ENCODE results near the gene SGPP1. TPM values are rescaled to one million over a fixed set of nuclear protein-coding genes. Genes with fewer than 3 reads are reported as not detected.
"Not testable (repeated sequence)": the region's sequence is repeated elsewhere in the genome, so short reads cannot be mapped to it uniquely, and the experiment has no call there.

Gene SGPP1
- polyA plus RNA-seq, 1 donor: 8.6 TPM

DNA sequence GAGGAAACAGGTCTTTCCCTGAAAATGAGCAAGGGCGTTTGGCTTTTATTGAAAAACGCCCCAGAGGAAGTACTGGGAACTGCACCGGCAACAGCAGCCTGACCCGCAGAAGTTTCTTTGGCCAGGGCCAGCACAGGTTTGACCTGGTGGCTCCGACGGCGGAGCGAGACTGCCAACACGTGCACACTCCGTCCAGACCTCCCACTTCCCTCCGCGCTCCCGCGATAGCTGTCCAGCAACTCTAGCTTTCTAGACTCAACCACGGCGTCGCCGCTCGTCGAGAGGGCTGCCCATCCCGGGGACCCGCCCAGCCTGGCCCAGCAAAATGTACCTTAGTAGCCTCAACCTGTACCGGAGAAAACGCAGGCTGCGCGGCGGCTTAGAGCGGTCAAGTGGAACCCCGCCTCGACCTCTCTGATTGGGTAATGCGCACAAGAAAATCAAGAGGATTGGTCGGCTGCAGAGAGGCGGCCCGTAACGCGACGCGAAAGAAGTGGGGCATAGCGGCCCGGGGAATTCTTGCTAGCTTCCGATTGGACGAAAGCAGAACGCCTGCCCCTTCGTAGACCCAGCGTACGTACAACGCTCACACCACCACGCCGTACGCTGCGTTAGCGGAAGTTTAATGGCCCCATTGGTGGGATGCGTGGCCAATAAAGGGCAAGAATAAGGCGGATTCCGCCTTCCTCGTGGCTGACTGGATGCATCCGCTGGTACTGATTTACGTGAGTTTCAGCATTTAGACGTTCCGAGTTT is 86.2 kb downstream of the SGPP1 start, which contains the start of gene WDR89:
TSS of gene WDR89 (minus strand) at position 399 of the 756 bp plus-strand sequence. CDS start 41,929 bp downstream, outside the sequence.
- peak within 1 kb of the TSS; percentile 70 for H3K4me3 ChIP-seq (ENCODE audit: low read length)
- no peaks in the 10 kb centered on the region for H3K9me3 ChIP-seq (ENCODE audit: control insufficient read depth, low read depth, low read length)
- H3K27ac ChIP-seq (ENCODE audit: low read length): peak within 1 kb of the TSS; percentile 94
- DNase-seq: peak; percentile 99 to 100
- no peaks in the 10 kb centered on the region for H3K27me3 ChIP-seq (ENCODE audit: control insufficient read depth, insufficient read depth, low read length)
- H3K36me3 ChIP-seq (ENCODE audit: control insufficient read depth, insufficient read depth, low read length): no peaks in the 10 kb centered on the region
- WGBS (ENCODE audit: insufficient coverage, low lambda C conversion rate): no CpG with 5 or more reads among the region's 60 CpGs
- H3K4me1 ChIP-seq (ENCODE audit: control insufficient read depth, insufficient read depth, low read length): no peaks in the 10 kb centered on the region

DNA sequence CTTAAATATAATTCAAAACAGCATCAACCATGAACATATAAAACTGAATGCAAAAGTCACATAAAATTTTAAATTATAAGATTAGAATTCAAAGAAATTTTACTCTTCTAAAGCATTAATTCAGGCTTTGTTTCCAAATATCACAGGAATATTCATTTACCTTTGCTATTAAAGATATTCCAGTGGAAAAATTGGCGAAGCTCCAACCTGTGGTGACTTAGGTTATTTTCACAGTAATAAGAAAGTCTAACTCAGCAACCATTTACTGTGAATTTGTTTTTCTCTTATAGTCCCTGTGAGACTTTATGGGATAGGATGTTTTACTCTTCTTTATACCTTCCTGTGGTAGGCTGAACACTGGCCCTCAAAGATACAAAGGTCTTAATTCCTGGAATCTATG is 89.4 kb downstream of the SGPP1 start:
- WGBS (ENCODE audit: insufficient coverage, low lambda C conversion rate): no CpG with 5 or more reads among the region's 1 CpG
- Histone ChIP-seq H3K27ac (ENCODE audit: low read length) (no peak overlapping the region), H3K4me3 (ENCODE audit: low read length) (no peak overlapping the region), H3K36me3 (ENCODE audit: control insufficient read depth, insufficient read depth, low read length) (no peaks in the 10 kb centered on the region), H3K9me3 (ENCODE audit: control insufficient read depth, low read depth, low read length) (peaks cover 4% of the 10 kb centered on the region), H3K4me1 (ENCODE audit: control insufficient read depth, insufficient read depth, low read length) (no peaks in the 10 kb centered on the region), H3K27me3 (ENCODE audit: control insufficient read depth, insufficient read depth, low read length) (no peaks in the 10 kb centered on the region)
- DNase-seq: no peak

DNA sequence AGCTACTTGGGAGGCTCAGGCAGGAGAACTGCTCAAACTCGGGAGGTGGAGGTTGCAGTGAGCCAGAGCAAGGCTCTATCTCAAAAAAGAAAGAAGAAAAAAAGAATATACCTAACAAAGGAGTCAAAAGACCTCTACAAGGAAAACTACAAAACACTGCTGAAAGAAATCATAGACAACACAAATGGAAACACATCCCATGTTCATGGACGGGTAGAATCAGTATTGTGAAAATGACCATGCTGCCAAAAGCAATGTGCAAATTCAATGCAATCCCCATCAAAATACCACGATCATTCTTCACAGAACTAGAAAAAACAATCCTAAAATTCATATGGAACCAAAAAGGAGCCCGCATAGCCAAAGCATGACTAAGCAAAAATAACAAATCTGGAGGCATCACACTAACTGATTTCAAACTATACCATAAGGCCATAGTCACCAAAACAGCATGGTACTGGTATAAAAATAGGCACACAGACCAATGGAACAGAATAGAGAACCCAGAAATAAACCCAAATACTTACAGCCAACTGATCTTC is 91.7 kb downstream of the SGPP1 start:
- WGBS (ENCODE audit: insufficient coverage, low lambda C conversion rate): no CpG with 5 or more reads among the region's 4 CpGs
- H3K27me3 ChIP-seq (ENCODE audit: control insufficient read depth, insufficient read depth, low read length); H3K36me3 ChIP-seq (ENCODE audit: control insufficient read depth, insufficient read depth, low read length); H3K4me1 ChIP-seq (ENCODE audit: control insufficient read depth, insufficient read depth, low read length); H3K9me3 ChIP-seq (ENCODE audit: control insufficient read depth, low read depth, low read length); H3K27ac ChIP-seq (ENCODE audit: low read length); H3K4me3 ChIP-seq (ENCODE audit: low read length); DNase-seq: not testable (repeated sequence)

Other genes with a start within 250 kb of the SGPP1 start
- 22.4 TPM for gene PPP2R5E, start 184.7 kb downstream of the SGPP1 start, polyA plus RNA-seq
- 13.0 TPM for gene WDR89, start 86.2 kb downstream of the SGPP1 start, polyA plus RNA-seq
- 50.5 TPM for gene SYNE2, start 124.9 kb upstream of the SGPP1 start, polyA plus RNA-seq